HepG2 (cell line): Measurements from ENCODE around the gene HSF2BP. TPM values are rescaled to one million over a fixed set of nuclear protein-coding genes. Genes with fewer than 3 reads are reported as not detected.
"Not testable (repeated sequence)": the region's sequence is repeated elsewhere in the genome, so short reads cannot be mapped to it uniquely, and the experiment has no call there.

ENCODE experiments used
- ATAC-seq: fragments of 200-7000 bp; cut with Tn5 transposase; 3 replicates; pipeline ENCODE4 v1.9.1; 2020; ENCODE audit warnings: mild to moderate bottlenecking, moderate library complexity
- BruUV-seq: library from RNA; stranded (reverse); fragments of 400-500 nt; replicated peaks from 2 replicates; lab custom pipeline; 2021; lab: Mats Ljungman, UMichigan
- CTCF ChIA-PET: fragments of 300-600 bp; formaldehyde crosslinking; extraction: SDS; loops from one replicate; lab custom pipeline; 2021; ENCODE audit warnings: low total read pairs, inconsistent platforms, low intra/inter-chr PET ratio; lab: Yijun Ruan, JAX
- POLR2A ChIA-PET: fragments of 350-600 bp; sonication (Branson Sonifier 250); formaldehyde crosslinking; loops from one replicate; lab custom pipeline; 2020; ENCODE audit warnings: antibody characterized with exemption, inconsistent platforms; lab: Yijun Ruan, JAX
- DNase-seq: peaks from one replicate; pipeline ENCODE4 v3.0.0-alpha.2; 2015; ENCODE audit warnings: low spot score
- FAIRE-seq: peaks from 3 replicates; lab custom pipeline; 2011; peaks lifted over from hg19 to GRCh38; lab: Jason Lieb, UNC
- H2AFZ ChIP-seq: one replicate; pipeline ENCODE4 v1.6.1; 2011; ENCODE audit warnings: low read length, inconsistent platforms
- H3K27ac ChIP-seq: fragments of 300-600 bp; 3 replicates; pipeline ENCODE4 v1.8.0; 2011; ENCODE audit warnings: mixed run types, mild to moderate bottlenecking, mixed read lengths, low read length, inconsistent platforms; ENCODE audit not compliant: insufficient read depth; ENCODE audit errors: extremely low read length
- H3K27me3 ChIP-seq, 2 experiments: fragments of 200-600 bp in 1 of 2; 2 replicates in 1 of 2; 3 replicates in 1 of 2; pipeline versions ENCODE4 v1.6.0 to v1.8.0; 2011; ENCODE audit warnings: low read length in 2 of 2, mild to moderate bottlenecking in 2 of 2, moderate library complexity in 2 of 2, inconsistent platforms in 1 of 2; ENCODE audit not compliant: insufficient read depth in 2 of 2, control insufficient read depth in 1 of 2
- H3K36me3 ChIP-seq, 2 experiments: fragments of 200-600 bp in 1 of 2; replicated peaks in 1 of 2; 2 replicates in 1 of 2; 3 replicates in 1 of 2; pipeline versions ENCODE4 v1.5.1 to v1.8.0; 2011; ENCODE audit warnings: low read length in 2 of 2, inconsistent platforms in 1 of 2; ENCODE audit not compliant: insufficient read depth in 2 of 2, control insufficient read depth in 1 of 2
- H3K4me1 ChIP-seq: 2 replicates; pipeline ENCODE4 v1.5.1; 2012; ENCODE audit warnings: low read length, inconsistent platforms; ENCODE audit not compliant: insufficient read depth
- H3K4me2 ChIP-seq: 2 replicates; pipeline ENCODE4 v1.6.0; 2011; ENCODE audit warnings: low read depth, low read length, inconsistent platforms
- H3K4me3 ChIP-seq, 3 experiments: fragments of 200-600 bp in 1 of 3; sonication (generic), shearing (Covaris generic) in 1 of 3; replicated peaks in 1 of 3; 2 replicates each; pipeline ENCODE4 v1.5.1; 2011 to 2016; ENCODE audit warnings: low read length in 3 of 3, inconsistent platforms in 2 of 3, low read depth in 2 of 3, mild to moderate bottlenecking in 2 of 3, control low read depth in 1 of 3, mixed read lengths in 1 of 3; ENCODE audit not compliant: insufficient read depth in 1 of 3
- H3K79me2 ChIP-seq: one replicate; pipeline ENCODE4 v1.6.1; 2011; ENCODE audit warnings: low read length, inconsistent platforms; ENCODE audit not compliant: insufficient read depth
- H3K9ac ChIP-seq: 2 replicates; pipeline ENCODE4 v1.6.0; 2011; ENCODE audit warnings: mild to moderate bottlenecking, low read depth, low read length, inconsistent platforms; ENCODE audit not compliant: insufficient read depth
- H3K9me3 ChIP-seq: 2 replicates; pipeline ENCODE4 v1.5.1; 2012; ENCODE audit warnings: mild to moderate bottlenecking, low read length
- H4K20me1 ChIP-seq: 2 replicates; pipeline ENCODE4 v1.6.0; 2011; ENCODE audit warnings: inconsistent platforms, mild to moderate bottlenecking, low read length, moderate library complexity; ENCODE audit not compliant: insufficient read depth
- ETV5 ChIP-seq: IDR thresholded peaks from 2 replicates; pipeline ENCODE4 v1.6.1; 2018; ENCODE audit warnings: missing biosample characterization, missing genetic modification reagents, inconsistent platforms, borderline replicate concordance
- ZNF614 ChIP-seq: IDR thresholded peaks from 2 replicates; pipeline ENCODE4 v1.6.1; 2018; ENCODE audit warnings: missing biosample characterization, missing genetic modification reagents, inconsistent platforms, borderline replicate concordance
- WGBS: methylation state at CpG from one replicate; pipeline ENCODE4 v1.1.6; 2017; ENCODE audit warnings: low lambda C conversion rate; 5-methylcytosine and 5-hydroxymethylcytosine counted together
- in situ Hi-C: cut with HindIII; loops from 2 replicates; pipeline ENCODE4 v1.10.0; 2017; ENCODE audit warnings: low pct_unique_long_range_greater_than_20kb; ENCODE audit not compliant: extremely low pct_ligation_motif_present
- intact Hi-C: fragments of 100-400 bp; cut with micrococcal nuclease; formaldehyde crosslinking; loops from one replicate; pipeline ENCODE4 v1.10.0; 2022; ENCODE audit not compliant: unreplicated experiment
- polyA plus RNA-seq, 8 experiments: library from polyadenylated mRNA; depleted of rRNA in 3 of 8; stranded (reverse) in 7 of 8; unstranded in 1 of 8; fragments of >200 nt; fragmentation: Illumina TruSeq in 4 of 8; extraction: Trizol in 4 of 8; gene quantifications; 2 replicates each; pipeline versions ENCODE4 v1.2.1 to v1.2.3, GENCODE V29; 2011 to 2016; ENCODE audit warnings: low read depth in 4 of 8, missing spikeins in 1 of 8, mixed read lengths in 1 of 8; ENCODE audit not compliant: insufficient read depth in 1 of 8
- total RNA-seq, 5 experiments: library from RNA; depleted of rRNA; stranded (reverse); fragments of >200 nt; fragmentation: Illumina TruSeq; extraction: Trizol; gene quantifications; 2 replicates each; pipeline ENCODE4 v1.2.3, GENCODE V29; 2016; ENCODE audit warnings: low read depth in 1 of 5
- TF ChIP-seq, protein P1 (sequence below): sonication (generic); formaldehyde crosslinking; IDR thresholded peaks from 2 replicates; pipeline ENCODE4 v1.4.0; 2020; ENCODE audit warnings: missing genetic modification reagents, mild to moderate bottlenecking, borderline replicate concordance
- TF ChIP-seq, protein P2 (sequence below): sonication (generic); formaldehyde crosslinking; IDR thresholded peaks from 2 replicates; pipeline ENCODE4 v1.5.1; 2020; ENCODE audit warnings: mild to moderate bottlenecking, missing genetic modification reagents, moderate library complexity

The HSF2BP gene
- total and polyA plus RNA-seq, 2 of the 13 experiments (the other 11 are each of a cell fraction or from before 2014, with no cell fraction given) = 0.67 to 2.2 TPM

DNA sequence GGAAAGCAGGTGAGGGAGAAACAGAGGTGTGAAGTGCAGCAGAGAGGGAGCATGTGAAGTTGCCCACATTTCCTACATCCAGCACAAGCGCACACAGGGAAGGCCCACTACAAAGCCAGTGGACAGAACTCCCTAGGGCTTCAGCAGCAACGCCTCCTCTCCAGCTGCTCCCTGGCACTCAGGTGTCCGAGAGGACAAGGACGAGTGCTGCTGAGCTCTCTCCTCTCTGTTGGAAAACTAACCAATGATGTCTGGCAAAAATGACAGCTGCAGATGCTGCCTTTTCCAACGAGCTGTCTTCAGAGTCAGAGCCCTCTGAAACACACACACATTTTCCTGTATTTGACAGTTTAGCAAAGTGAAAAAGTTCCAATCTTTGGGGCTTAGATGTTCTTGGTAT is 86.8 kb downstream of the HSF2BP start (continued):
- TF ChIP-seq, protein P1, sequence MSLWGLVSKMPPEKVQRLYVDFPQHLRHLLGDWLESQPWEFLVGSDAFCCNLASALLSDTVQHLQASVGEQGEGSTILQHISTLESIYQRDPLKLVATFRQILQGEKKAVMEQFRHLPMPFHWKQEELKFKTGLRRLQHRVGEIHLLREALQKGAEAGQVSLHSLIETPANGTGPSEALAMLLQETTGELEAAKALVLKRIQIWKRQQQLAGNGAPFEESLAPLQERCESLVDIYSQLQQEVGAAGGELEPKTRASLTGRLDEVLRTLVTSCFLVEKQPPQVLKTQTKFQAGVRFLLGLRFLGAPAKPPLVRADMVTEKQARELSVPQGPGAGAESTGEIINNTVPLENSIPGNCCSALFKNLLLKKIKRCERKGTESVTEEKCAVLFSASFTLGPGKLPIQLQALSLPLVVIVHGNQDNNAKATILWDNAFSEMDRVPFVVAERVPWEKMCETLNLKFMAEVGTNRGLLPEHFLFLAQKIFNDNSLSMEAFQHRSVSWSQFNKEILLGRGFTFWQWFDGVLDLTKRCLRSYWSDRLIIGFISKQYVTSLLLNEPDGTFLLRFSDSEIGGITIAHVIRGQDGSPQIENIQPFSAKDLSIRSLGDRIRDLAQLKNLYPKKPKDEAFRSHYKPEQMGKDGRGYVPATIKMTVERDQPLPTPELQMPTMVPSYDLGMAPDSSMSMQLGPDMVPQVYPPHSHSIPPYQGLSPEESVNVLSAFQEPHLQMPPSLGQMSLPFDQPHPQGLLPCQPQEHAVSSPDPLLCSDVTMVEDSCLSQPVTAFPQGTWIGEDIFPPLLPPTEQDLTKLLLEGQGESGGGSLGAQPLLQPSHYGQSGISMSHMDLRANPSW (CRISPR knock-in tag) = no peak
- TF ChIP-seq ZNF614 (CRISPR knock-in tag) = no peak

DNA sequence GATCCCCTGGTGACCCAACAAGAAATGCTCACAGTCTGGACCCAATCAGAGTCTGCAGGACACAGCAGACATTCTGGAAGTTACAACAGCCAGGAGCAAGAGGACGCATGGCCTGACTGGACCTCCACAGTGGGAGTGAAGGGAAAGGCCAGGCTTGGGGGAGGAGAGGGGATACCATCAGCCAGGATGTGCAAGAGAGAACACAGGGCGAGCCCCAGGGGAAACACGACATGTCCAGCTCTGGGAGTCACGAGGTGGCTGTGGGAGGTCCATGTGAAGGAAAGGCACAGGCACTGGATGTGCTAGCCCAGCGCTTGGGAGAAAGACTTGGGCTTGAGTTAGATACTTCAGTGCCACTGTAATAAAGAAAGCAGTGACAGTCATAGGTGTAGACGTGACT is 87.3 kb downstream of the HSF2BP start:
- CTCF ChIA-PET = no interaction called here
- Histone ChIP-seq H3K36me3 (no peaks in the 10 kb centered on the region), H3K27ac (peak overlapping the region; percentile 53), H3K4me1 (peaks cover 9% of the 10 kb centered on the region), H3K4me2 (no peak overlapping the region), H2AFZ (no peak overlapping the region), H3K9ac (no peak overlapping the region), H3K9me3 (no peaks in the 10 kb centered on the region), H3K4me3 (no peak overlapping the region), H4K20me1 (no peaks in the 10 kb centered on the region), H3K79me2 (no peaks in the 10 kb centered on the region), H3K27me3 (no peaks in the 10 kb centered on the region)
- FAIRE-seq (no peak), ATAC-seq (no peak; the same call in 2 of the 3 replicates), DNase-seq (no peak)
- TF ChIP-seq, protein P2, sequence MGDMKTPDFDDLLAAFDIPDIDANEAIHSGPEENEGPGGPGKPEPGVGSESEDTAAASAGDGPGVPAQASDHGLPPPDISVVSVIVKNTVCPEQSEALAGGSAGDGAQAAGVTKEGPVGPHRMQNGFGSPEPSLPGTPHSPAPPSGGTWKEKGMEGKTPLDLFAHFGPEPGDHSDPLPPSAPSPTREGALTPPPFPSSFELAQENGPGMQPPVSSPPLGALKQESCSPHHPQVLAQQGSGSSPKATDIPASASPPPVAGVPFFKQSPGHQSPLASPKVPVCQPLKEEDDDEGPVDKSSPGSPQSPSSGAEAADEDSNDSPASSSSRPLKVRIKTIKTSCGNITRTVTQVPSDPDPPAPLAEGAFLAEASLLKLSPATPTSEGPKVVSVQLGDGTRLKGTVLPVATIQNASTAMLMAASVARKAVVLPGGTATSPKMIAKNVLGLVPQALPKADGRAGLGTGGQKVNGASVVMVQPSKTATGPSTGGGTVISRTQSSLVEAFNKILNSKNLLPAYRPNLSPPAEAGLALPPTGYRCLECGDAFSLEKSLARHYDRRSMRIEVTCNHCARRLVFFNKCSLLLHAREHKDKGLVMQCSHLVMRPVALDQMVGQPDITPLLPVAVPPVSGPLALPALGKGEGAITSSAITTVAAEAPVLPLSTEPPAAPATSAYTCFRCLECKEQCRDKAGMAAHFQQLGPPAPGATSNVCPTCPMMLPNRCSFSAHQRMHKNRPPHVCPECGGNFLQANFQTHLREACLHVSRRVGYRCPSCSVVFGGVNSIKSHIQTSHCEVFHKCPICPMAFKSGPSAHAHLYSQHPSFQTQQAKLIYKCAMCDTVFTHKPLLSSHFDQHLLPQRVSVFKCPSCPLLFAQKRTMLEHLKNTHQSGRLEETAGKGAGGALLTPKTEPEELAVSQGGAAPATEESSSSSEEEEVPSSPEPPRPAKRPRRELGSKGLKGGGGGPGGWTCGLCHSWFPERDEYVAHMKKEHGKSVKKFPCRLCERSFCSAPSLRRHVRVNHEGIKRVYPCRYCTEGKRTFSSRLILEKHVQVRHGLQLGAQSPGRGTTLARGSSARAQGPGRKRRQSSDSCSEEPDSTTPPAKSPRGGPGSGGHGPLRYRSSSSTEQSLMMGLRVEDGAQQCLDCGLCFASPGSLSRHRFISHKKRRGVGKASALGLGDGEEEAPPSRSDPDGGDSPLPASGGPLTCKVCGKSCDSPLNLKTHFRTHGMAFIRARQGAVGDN (CRISPR knock-in tag) = peak; percentile 29; the same call in 1 of the 2 replicates
- TF ChIP-seq ETV5 (CRISPR knock-in tag) = no peak
- in situ Hi-C loops = no loop called here
- POLR2A ChIA-PET = no interaction called here
- no TSS peak for BruUV-seq
- 81% methylated on average over 6 of the region's 6 CpGs for WGBS
- intact Hi-C loops = no loop called here

DNA sequence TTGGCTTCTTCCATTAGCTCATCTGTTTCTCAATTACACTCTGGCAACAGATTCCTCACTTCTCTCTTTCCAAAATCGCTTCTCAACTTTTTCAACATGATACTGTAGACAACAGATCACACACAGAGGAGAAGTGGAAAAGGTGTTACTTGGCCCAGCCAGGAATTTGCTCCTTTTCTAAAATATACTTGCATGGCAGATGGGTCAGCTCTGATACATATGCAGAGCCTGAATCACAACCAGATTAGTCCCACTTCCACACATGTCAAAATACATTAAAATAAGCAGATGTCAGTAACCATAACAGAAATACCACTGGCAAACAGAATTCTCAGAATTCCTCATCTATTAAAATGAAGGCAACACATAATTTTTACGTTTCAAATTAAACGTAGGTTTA is 89.1 kb downstream of the HSF2BP start:
- DNase-seq, H3K27ac ChIP-seq, H2AFZ ChIP-seq, ATAC-seq, POLR2A ChIA-PET, H3K36me3 ChIP-seq, H3K4me2 ChIP-seq, FAIRE-seq, H4K20me1 ChIP-seq, H3K4me3 ChIP-seq, H3K4me1 ChIP-seq, H3K27me3 ChIP-seq, H3K9me3 ChIP-seq, in situ Hi-C loops, H3K9ac ChIP-seq, intact Hi-C loops, BruUV-seq, H3K79me2 ChIP-seq, CTCF ChIA-PET: not testable (repeated sequence)
- no CpG with 5 or more reads among the region's 3 CpGs for WGBS
